GM19035 (cell line): ENCODE data around the gene SPRTN.
A peak's percentile ranks its signal among the peaks of the same experiment; 100 is the strongest.

Experiments used
- ATAC-seq: cut with Tn5 transposase; IDR thresholded peaks from one replicate; pipeline ENCODE4 v1.9.1; 2021; ENCODE audit not compliant: unreplicated experiment

SPRTN gene

GRCh38 chr1:231338270-231339128, at the start of gene SPRTN:
SPRTN (plus strand) TSS chr1:231338293; CDS start chr1:231338384, 91 bp downstream.
- peak; percentile 13 for ATAC-seq

DNA sequence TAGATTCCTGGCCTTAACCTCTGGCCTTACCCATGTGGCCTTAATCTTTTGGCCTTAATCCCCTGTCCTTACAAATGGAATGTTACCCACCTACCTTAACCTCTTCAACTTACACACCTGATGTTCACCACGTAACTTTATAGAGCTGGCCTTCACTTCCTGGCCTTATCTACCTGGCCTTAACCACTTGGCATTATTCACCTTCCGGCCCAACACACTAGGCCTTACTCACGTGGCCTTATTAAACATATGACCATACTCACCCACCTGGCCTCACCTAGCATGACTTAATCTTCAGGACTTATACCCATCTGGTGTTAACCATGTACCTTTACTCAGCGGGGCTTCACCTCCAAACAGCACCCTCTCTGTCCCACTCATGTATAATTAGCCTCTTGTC, 42.2 kb upstream of the SPRTN start:
- ATAC-seq, result no peak

- no peak for ATAC-seq
Observed at GRCh38 chr1:231301990-231302389, 36.1 kb upstream of the SPRTN start.

DNA sequence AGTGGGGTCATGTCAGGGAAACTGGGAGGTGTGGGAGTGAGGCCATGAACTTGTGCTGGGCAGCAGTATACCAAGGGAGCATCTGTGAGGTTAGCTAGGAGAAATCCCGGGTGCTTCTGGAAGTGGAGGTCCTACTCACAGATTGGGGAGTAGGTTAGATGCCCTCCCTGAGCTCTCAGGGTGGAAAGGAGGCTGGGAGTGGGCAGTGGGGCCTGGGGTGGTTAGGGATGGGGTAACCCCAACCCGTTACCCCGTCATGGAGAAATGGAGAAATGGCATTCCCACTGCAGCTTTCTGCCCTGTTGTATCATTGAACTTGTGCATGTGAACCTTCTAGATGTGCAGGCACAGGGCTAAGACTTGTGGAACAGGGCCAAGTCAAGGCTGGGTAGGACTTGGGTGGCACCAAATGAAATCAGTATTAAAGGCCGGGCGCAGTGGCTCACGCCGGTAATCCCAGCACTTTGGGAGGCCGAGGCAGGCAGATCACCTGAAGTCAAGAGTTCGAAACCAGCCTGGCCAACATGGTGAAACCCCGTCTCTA, 27.6 kb upstream of the SPRTN start:
- no peak for ATAC-seq

DNA sequence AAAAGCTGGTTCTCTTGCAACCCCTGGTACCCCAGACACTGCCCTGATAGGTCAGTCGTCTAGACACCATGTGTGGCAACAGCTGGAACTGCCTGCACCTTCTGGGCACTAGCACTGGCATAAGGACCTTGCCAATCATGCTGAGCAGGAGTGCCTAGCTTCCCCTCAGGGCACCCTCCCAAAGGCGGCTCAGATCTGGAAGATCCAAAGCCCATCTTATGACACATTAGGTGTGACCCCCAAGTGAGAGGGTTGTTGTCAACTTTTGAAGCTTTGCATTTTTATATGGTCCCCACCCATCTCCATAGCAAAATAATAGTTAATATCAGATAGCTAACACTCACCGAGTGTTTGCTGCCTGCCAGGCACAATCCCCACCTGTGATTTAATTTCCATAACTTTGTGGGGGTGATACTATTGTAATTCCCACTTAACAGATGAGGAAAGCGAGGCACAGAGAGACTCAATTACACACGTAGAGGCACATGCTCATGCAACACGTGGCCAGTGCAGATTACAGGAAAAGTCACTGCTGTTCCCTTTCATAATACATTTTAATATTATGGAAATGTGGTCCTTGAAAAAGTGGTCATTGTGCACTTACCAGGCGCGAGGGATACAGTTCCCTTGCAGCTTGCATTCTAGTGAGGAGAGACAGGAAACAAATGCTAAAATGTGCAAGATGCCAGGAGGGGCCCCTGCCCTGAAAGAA, 26.2 kb upstream of the SPRTN start:
- no peak for ATAC-seq

DNA sequence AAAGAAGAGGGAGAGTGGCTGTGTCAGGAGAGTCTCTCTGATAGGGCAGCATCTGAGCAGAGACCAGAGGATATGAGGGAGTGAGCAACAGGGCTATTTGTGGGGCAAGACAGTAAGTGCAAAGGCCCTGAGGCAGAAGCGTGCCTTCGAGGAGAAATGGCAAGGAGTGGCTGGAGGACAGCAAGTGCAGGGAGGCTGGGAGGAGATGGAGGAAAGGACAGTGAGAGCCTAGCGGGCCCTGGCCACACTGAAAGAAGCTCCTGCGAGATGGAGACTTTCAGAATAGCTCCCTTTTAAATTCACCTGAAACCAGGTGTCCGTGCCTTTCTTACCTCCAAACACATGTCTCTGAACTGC, 25.7 kb upstream of the SPRTN start:
- no peak for ATAC-seq

- ATAC-seq, result no peak
Observed at GRCh38 chr1:231313661-231314060, 24.4 kb upstream of the SPRTN start.

- ATAC-seq, result peak; percentile 85
Observed at GRCh38 chr1:231315887-231316286, 22.2 kb upstream of the SPRTN start.

DNA sequence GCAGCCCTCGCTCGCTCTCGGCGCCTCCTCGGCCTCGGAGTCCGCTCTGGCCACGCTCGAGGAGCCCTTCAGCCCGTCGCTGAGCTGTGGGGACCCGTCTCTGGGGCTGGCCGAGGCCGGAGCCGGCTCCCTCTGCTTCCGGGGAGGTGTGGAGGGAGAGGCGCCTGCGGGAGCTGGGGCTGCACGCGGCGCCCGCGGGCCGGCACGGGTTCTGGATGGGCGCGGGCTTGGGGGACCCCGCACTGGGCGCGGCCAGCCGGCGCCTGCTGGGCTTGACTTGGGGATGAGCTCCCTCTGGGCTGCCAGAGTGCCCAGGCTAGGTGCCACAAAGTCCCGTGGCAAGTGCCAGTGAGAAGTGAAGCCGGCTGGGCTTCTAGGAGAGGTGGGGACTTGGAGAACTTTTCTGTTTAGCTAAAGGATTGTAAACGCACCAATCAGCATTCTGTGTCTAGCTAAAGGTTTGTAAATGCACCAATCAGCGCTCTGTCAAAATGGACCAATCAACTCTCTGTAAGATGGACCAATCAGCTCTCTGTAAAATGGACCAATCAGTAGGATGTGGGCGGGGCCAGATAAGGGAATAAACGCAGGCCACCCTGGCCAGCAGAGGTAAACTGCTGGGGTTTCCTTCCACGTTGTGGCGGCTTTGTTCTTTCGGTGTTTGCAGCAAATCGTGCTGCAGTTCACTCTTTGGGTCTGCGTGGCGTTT, 20.6 kb upstream of the SPRTN start:
- ATAC-seq, result no peak

- ATAC-seq, result no peak
Observed at GRCh38 chr1:231318015-231318355, 20.1 kb upstream of the SPRTN start.

- no peak for ATAC-seq
Observed at GRCh38 chr1:231318568-231318967, 19.5 kb upstream of the SPRTN start.

DNA sequence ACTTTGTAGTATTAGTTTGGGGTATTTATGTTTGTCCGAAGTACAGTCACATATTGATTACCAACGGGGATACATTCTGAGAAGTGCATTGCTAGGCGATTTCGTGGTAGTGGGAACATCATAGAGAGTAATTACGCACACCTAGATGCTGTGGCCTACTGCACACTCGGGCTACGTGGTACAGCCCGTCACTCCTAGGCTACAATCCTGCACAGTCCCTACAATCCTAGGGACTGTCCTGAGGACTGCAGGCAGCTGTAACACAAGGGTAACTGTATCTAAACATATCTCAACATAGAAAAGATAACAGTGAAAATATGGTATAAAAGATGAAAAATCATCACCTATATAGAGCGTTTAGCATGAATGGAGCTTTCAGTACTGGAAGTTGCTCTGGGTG, 19.0 kb upstream of the SPRTN start:
- no peak for ATAC-seq

DNA sequence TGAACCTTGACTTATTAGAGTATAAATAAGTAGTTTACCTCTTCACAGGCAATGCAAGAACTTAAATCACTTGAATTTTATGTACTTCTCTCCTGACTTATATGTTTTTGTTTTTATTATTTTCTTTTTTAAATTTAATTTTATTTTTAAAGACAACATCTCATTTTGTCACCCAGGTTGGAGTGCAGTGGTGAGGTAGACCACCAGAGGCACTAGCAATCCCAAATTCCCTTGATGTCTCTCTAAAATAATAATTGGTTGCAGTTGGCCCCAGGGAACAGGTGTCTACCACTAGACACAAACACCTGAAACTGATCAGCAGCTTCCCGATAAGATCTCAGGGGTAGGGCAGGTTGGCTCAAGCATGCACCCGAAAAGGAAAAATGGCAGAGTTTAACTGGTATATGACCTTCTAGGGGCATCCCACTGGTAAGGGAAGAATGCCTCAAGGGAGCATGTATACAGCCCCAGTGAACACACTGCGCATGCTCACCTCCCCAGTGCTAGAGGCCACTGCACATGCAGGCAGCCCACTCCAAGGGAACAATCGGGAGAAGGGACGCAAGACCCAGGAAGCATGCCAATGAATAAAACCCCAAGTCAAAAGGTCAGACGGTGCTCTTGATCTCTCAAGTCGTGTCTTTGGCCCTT, 15.1 kb upstream of the SPRTN start:
- ATAC-seq, result no peak

DNA sequence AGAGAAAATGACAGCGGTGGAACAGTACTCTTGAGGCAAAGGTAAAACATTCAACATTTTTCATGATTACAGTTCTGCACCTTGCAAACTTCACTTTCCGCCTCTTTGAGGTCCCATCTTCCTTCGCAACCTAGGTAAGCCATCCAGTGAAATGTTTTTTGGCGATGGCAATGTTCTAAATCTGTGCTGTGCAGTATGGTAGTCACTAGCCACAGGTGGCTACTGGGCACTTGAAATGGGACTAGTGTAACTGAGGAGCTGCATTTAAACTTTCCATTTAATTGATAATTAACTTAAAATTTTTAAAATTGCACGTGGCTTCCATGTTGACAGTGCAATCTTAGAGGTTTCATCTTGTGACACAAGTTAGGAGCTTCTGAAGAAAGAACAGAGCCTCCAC, 13.4 kb upstream of the SPRTN start:
- no peak for ATAC-seq

GRCh38 chr1:231326248-231326647, 11.8 kb upstream of the SPRTN start:
- ATAC-seq, result no peak

GRCh38 chr1:231327617-231328016, 10.5 kb upstream of the SPRTN start:
- no peak for ATAC-seq

- ATAC-seq, result no peak
Observed at GRCh38 chr1:231329483-231329882, 8.6 kb upstream of the SPRTN start.

DNA sequence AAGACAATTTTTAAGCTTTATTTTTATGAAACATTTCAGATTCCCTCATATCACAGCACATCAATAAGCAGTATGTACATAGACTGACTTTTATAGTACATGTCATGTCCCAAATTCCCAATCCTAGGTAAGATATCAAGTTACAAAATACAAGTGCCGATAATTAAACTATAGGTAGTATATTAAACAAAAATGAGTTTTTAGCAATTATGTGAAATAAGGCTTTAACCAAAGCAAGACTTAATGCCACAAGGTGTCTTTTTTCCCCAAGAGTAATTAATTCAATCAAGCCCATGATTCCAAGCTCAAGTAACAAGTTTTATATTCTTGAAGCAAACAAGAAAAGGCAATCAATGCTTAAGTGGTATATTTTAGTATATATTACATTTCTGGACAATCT, 5.3 kb upstream of the SPRTN start:
- no peak for ATAC-seq

DNA sequence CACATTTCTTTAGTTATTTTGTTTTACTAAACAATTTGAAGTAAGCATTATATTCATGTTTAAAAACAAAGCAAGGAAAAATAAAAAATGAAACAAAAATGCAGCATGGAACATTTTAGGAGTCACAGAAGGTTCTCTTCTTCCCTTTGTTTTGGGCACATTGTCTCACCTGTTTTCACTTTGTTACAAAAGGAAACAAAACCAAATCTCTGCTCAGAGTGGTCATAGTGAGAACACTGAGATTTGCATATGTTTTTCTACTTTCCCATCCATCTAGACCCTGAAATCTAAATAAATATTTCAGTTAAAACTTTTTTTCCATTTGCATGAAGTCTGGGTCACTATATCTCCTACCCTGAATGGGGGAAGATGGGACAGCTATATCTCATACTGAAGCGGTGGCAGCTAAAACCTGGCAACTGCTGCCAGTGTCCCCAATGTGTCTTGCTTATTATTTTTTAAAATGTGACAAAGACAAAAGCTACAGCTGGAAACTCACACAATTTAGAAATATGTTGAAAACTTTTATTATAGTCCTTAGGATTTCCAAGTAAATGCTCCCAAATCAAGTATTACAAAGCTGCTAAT, 3.9 kb upstream of the SPRTN start:
- no peak for ATAC-seq

DNA sequence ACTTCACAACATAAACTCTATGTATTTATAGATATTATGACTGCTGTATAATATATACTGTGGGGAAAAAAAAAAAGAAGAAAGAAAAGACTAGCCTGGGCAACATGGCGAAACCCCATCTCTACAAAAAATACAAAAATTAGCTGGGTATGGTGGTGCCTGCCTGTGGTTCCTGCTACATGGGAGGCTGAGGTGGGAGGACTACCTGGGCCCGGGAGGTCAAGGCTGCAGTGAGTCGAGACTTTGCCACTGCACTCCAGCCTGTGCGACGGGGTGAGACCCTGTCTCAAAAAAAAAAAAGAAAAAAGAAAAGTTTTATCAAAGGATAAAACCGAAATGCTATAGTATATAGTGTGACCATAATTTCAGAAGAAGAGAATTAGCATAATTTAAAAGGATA, 3.1 kb upstream of the SPRTN start:
- ATAC-seq, result no peak
